SK-N-SH treated with all-trans-retinoic acid at 6 μM for 48 hours (cell line): Measurements from ENCODE around the gene MCU.
"Not testable (repeated sequence)": the region's sequence is repeated elsewhere in the genome, so short reads cannot be mapped to it uniquely, and the experiment has no call there.

Experiments
- ATAC-seq: fragments of 200-7000 bp; cut with Tn5 transposase; 3 replicates; pipeline ENCODE4 v1.9.1; 2020; ENCODE audit warnings: mild to moderate bottlenecking, moderate library complexity
- ARNTL ChIP-seq: fragments of 450-650 bp; formaldehyde crosslinking; IDR thresholded peaks from 2 replicates; pipeline ENCODE4 v1.5.0; 2020; ENCODE audit warnings: low read depth, mild to moderate bottlenecking, moderate library complexity, borderline replicate concordance
- BACH2 ChIP-seq: fragments of 250-450 bp; sonication (Bioruptor Pico); IDR thresholded peaks from 2 replicates; pipeline ENCODE4 v1.9.0; 2021; ENCODE audit warnings: mild to moderate bottlenecking, borderline replicate concordance
- CREB5 ChIP-seq: fragments of 250-450 bp; sonication (Bioruptor Pico); IDR thresholded peaks from 2 replicates; pipeline ENCODE4 v1.5.1; 2020; ENCODE audit warnings: low read depth, mild to moderate bottlenecking, moderate library complexity
- CSDC2 ChIP-seq: fragments of 250-450 bp; sonication (Bioruptor Pico); IDR thresholded peaks from 2 replicates; pipeline ENCODE4 v1.5.0; 2020; ENCODE audit warnings: mild to moderate bottlenecking, moderate library complexity
- ESRRG ChIP-seq: fragments of 250-450 bp; sonication (Bioruptor Pico); IDR thresholded peaks from 2 replicates; pipeline ENCODE4 v1.6.1; 2021; ENCODE audit warnings: mild to moderate bottlenecking
- GLIS3 ChIP-seq: fragments of 250-450 bp; sonication (Bioruptor Pico); IDR thresholded peaks from 2 replicates; pipeline ENCODE4 v1.5.0; 2020; ENCODE audit warnings: mild to moderate bottlenecking, moderate library complexity
- ISL1 ChIP-seq: fragments of 250-450 bp; sonication (Bioruptor Pico); IDR thresholded peaks from 2 replicates; pipeline ENCODE4 v2.1.2; 2022; ENCODE audit warnings: mild to moderate bottlenecking, moderate library complexity
- OSR1 ChIP-seq: fragments of 250-450 bp; sonication (Bioruptor Pico); IDR thresholded peaks from 2 replicates; pipeline ENCODE4 v1.8.0; 2022; ENCODE audit warnings: moderate library complexity, mild to moderate bottlenecking, inconsistent platforms
- PATZ1 ChIP-seq: fragments of 250-450 bp; sonication (Bioruptor Pico); IDR thresholded peaks from 2 replicates; pipeline ENCODE4 v1.8.0; 2020; ENCODE audit warnings: mild to moderate bottlenecking, moderate library complexity, borderline replicate concordance
- POU6F1 ChIP-seq: fragments of 250-450 bp; sonication (Bioruptor Pico); IDR thresholded peaks from 2 replicates; pipeline ENCODE4 v1.8.0; 2021; ENCODE audit warnings: low read depth, mild to moderate bottlenecking, moderate library complexity, borderline replicate concordance
- PPARA ChIP-seq: fragments of 250-450 bp; sonication (Bioruptor Pico); IDR thresholded peaks from 2 replicates; pipeline ENCODE4 v1.5.0; 2020; ENCODE audit warnings: mild to moderate bottlenecking, borderline replicate concordance
- RARB ChIP-seq: fragments of 250-450 bp; sonication (Bioruptor Pico); IDR thresholded peaks from 2 replicates; pipeline ENCODE4 v1.8.0; 2021; ENCODE audit warnings: mild to moderate bottlenecking, moderate library complexity
- SNAI2 ChIP-seq: fragments of 250-450 bp; sonication (Bioruptor Pico); IDR thresholded peaks from 2 replicates; pipeline ENCODE4 v1.5.0; 2020; ENCODE audit warnings: mild to moderate bottlenecking, moderate library complexity
- TCF4 ChIP-seq: fragments of 250-450 bp; sonication (Bioruptor Pico); IDR thresholded peaks from 2 replicates; pipeline ENCODE4 v1.8.0; 2021; ENCODE audit warnings: mild to moderate bottlenecking, moderate library complexity, borderline replicate concordance
- TOX ChIP-seq: fragments of 250-450 bp; sonication (Bioruptor Pico); IDR thresholded peaks from 2 replicates; pipeline ENCODE4 v1.8.0; 2021; ENCODE audit warnings: mild to moderate bottlenecking, moderate library complexity, borderline replicate concordance
- ZC3H10 ChIP-seq: fragments of 250-450 bp; sonication (Bioruptor Pico); IDR thresholded peaks from 2 replicates; pipeline ENCODE4 v1.5.1; 2021; ENCODE audit warnings: mild to moderate bottlenecking, moderate library complexity
- ZNF70 ChIP-seq: fragments of 450-650 bp; formaldehyde crosslinking; IDR thresholded peaks from 2 replicates; pipeline ENCODE4 v1.5.0; 2020; ENCODE audit warnings: mild to moderate bottlenecking, moderate library complexity
- ZNF8 ChIP-seq: fragments of 450-650 bp; formaldehyde crosslinking; IDR thresholded peaks from 2 replicates; pipeline ENCODE4 v1.5.0; 2020; ENCODE audit warnings: mild to moderate bottlenecking, moderate library complexity
- TF ChIP-seq, protein P1 (sequence below): fragments of 250-450 bp; sonication (Bioruptor Pico); IDR thresholded peaks from 2 replicates; pipeline ENCODE4 v1.5.0; 2020; ENCODE audit warnings: mild to moderate bottlenecking, moderate library complexity
- TF ChIP-seq, protein P2 (sequence below): fragments of 250-450 bp; sonication (Bioruptor Pico); IDR thresholded peaks from 2 replicates; pipeline ENCODE4 v1.5.1; 2021; ENCODE audit warnings: mild to moderate bottlenecking, moderate library complexity

Gene MCU

DNA sequence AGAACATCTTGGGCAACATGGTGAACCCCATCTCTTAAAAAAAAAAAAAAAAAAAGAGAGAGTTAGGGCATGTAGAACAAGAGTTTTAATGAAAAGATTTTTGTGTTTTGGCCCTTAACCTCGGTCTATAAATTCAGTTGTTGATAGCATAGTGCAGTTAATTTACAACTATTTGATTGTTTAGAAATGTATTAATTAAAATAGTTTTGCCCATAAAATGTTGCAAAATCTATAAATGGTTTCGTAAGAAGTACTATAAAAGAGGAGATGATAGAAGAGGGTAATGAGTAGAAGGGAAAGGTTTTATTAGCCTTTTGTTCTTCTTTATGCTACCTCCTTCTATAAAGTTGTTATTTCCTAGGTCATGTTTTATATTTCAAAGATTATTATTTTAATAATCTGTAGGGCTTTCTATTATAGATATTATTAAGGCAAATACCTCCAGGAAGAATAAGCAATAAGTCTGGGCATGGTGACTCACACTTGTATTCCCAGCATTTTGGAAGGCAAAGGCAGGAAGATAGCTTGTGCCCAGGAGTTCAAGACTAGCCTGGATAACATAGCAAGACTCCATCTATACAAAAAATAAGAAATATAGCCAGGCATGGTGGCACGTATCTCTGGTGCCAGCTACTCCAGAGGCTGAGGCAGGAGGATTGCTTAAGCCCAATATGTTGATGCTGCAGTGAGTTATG lies 73.3 kb downstream of the MCU start:
- ATAC-seq = no peak
- no peak for TF ChIP-seq ZNF70 (CRISPR knock-in tag)

DNA sequence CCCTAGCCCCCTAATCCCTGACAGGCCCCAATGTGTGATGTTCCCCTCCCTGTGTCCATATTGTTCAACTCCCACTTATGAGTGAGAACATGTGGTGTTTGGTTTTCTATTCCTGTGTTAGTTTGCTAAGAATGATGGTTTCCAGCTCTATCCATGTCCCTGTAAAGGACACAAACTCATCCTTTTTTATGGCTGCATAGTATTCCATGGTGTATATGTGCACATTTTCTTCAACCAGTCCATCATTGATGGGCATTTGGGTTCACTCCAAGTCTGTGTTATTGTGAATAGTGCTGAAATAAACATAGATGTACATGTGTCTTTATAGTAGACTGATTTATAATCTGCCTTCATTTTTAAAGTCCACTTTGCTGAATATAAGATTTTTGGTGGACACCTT lies 79.3 kb downstream of the MCU start:
- ATAC-seq = not testable (repeated sequence)

DNA sequence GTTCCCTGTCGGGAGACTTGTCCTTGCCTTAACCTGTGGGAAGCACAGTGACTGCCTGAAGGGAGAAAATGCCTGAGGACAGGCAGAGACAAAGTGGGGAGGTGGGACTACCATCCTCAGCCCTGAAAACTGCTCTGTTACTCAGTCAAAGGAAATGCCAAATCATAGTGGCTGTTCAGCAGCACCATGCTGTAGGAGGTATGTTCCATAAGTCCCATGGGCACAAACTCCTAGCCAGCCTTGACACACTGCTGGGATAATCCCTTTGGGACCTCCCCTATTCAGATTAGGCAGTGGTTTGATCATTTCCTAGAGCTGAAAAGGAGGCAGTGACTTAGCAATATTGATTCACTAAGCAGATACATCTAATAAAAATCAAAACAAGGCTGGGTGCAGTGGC lies 80.1 kb downstream of the MCU start:
- ATAC-seq = no peak
- no peak for TF ChIP-seq ESRRG (CRISPR knock-in tag)
- no peak for TF ChIP-seq PPARA (CRISPR knock-in tag)
- TF ChIP-seq, protein P1, sequence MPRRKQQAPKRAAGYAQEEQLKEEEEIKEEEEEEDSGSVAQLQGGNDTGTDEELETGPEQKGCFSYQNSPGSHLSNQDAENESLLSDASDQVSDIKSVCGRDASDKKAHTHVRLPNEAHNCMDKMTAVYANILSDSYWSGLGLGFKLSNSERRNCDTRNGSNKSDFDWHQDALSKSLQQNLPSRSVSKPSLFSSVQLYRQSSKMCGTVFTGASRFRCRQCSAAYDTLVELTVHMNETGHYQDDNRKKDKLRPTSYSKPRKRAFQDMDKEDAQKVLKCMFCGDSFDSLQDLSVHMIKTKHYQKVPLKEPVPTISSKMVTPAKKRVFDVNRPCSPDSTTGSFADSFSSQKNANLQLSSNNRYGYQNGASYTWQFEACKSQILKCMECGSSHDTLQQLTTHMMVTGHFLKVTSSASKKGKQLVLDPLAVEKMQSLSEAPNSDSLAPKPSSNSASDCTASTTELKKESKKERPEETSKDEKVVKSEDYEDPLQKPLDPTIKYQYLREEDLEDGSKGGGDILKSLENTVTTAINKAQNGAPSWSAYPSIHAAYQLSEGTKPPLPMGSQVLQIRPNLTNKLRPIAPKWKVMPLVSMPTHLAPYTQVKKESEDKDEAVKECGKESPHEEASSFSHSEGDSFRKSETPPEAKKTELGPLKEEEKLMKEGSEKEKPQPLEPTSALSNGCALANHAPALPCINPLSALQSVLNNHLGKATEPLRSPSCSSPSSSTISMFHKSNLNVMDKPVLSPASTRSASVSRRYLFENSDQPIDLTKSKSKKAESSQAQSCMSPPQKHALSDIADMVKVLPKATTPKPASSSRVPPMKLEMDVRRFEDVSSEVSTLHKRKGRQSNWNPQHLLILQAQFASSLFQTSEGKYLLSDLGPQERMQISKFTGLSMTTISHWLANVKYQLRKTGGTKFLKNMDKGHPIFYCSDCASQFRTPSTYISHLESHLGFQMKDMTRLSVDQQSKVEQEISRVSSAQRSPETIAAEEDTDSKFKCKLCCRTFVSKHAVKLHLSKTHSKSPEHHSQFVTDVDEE (CRISPR knock-in tag) = no peak
- TF ChIP-seq ISL1 = no peak
- no peak for TF ChIP-seq CSDC2 (CRISPR knock-in tag)
- TF ChIP-seq TOX = no peak
- no peak for TF ChIP-seq OSR1 (CRISPR knock-in tag)
- TF ChIP-seq, protein P2, sequence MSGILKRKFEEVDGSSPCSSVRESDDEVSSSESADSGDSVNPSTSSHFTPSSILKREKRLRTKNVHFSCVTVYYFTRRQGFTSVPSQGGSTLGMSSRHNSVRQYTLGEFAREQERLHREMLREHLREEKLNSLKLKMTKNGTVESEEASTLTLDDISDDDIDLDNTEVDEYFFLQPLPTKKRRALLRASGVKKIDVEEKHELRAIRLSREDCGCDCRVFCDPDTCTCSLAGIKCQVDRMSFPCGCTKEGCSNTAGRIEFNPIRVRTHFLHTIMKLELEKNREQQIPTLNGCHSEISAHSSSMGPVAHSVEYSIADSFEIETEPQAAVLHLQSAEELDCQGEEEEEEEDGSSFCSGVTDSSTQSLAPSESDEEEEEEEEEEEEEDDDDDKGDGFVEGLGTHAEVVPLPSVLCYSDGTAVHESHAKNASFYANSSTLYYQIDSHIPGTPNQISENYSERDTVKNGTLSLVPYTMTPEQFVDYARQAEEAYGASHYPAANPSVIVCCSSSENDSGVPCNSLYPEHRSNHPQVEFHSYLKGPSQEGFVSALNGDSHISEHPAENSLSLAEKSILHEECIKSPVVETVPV (CRISPR knock-in tag) = no peak

- no peak for ATAC-seq
- TF ChIP-seq ISL1 = no peak
- no peak for TF ChIP-seq TCF4 (CRISPR knock-in tag)
- peak; percentile 96 for TF ChIP-seq ZNF8
- no peak for TF ChIP-seq ESRRG (CRISPR knock-in tag)
- no peak for TF ChIP-seq GLIS3
Measured at GRCh38 chr10:72779874-72780273, 87.9 kb downstream of the MCU start.

GRCh38 chr10:72782649-72783330 lies 90.8 kb downstream of the MCU start:
- ATAC-seq = no peak; the same call in 2 of the 3 replicates

More at GRCh38 chr10:72782649-72783330, 90.8 kb downstream of the MCU start:
- TF ChIP-seq ZNF70 (CRISPR knock-in tag) (no peak), GLIS3 (no peak), ARNTL (no peak), CSDC2 (CRISPR knock-in tag) (no peak), ESRRG (CRISPR knock-in tag) (no peak), TCF4 (CRISPR knock-in tag) (no peak), BACH2 (CRISPR knock-in tag) (no peak), CREB5 (no peak), TOX (no peak), RARB (no peak), SNAI2 (CRISPR knock-in tag) (no peak), POU6F1 (CRISPR knock-in tag) (no peak), OSR1 (CRISPR knock-in tag) (no peak), PPARA (CRISPR knock-in tag) (no peak), ZC3H10 (CRISPR knock-in tag) (no peak), PATZ1 (no peak)
- TF ChIP-seq, protein P1 (CRISPR knock-in tag) = no peak
